A549 (cell line): ENCODE data around the gene HGFAC. TPM values are rescaled to one million over a fixed set of nuclear protein-coding genes. Genes with fewer than 3 reads are reported as not detected.

Experiments used
- ATAC-seq, 2 experiments: fragments of 200-7000 bp in 1 of 2; fragments of >200 bp in 1 of 2; cut with Nextera tagmentation in 1 of 2; cut with Tn5 transposase in 1 of 2; 3 replicates each; pipeline versions ENCODE4 v1.8.0 to v1.9.1; 2018 to 2020; ENCODE audit warnings: mild to moderate bottlenecking in 1 of 2, moderate library complexity in 1 of 2
- CTCF ChIA-PET: fragments of 300-600 bp; sonication (Branson Sonifier 250); formaldehyde crosslinking; extraction: SDS; loops from one replicate; lab custom pipeline; 2021; ENCODE audit warnings: antibody characterized with exemption, inconsistent platforms; lab: Yijun Ruan, JAX
- POLR2A ChIA-PET: fragments of 350-600 bp; formaldehyde crosslinking; extraction: SDS; loops from one replicate; lab custom pipeline; 2021; ENCODE audit warnings: antibody characterized with exemption, inconsistent platforms; lab: Yijun Ruan, JAX
- DNase-seq, 2 experiments: peaks; one replicate each; pipeline versions ENCODE4 v3.0.0 to v3.0.0-alpha.2; 2011 to 2016; ENCODE audit warnings: low read depth in 1 of 2, low spot score in 1 of 2
- FAIRE-seq: peaks from 2 replicates; lab custom pipeline; 2011; peaks lifted over from hg19 to GRCh38; lab: Jason Lieb, UNC
- H3K27ac ChIP-seq, 2 experiments: fragments of >200 bp; sonication (Bioruptor Twin); formaldehyde crosslinking; 3 replicates each; pipeline ENCODE4 v1.5.1; 2016 to 2017
- H3K4me1 ChIP-seq: fragments of >200 bp; sonication (Bioruptor Twin); formaldehyde crosslinking; 3 replicates; pipeline ENCODE4 v1.6.1; 2016
- H3K4me2 ChIP-seq: fragments of >200 bp; sonication (Bioruptor Twin); formaldehyde crosslinking; 3 replicates; pipeline ENCODE4 v1.6.1; 2016
- H3K4me3 ChIP-seq: fragments of >200 bp; sonication (Bioruptor Twin); formaldehyde crosslinking; 3 replicates; pipeline ENCODE4 v1.5.1; 2016
- H3K9me3 ChIP-seq: fragments of >200 bp; sonication (Bioruptor Twin); formaldehyde crosslinking; 3 replicates; pipeline ENCODE4 v1.6.1; 2016
- BCL3 ChIP-seq: fragments of >200 bp; sonication (Bioruptor Twin); formaldehyde crosslinking; IDR thresholded peaks from 3 replicates; pipeline ENCODE4 v1.6.1; 2016
- CEBPB ChIP-seq, 2 experiments: fragments of >200 bp in 1 of 2; sonication (Bioruptor Twin) in 1 of 2; formaldehyde crosslinking in 1 of 2; IDR thresholded peaks; 2 replicates each; pipeline ENCODE4 v1.6.1; 2012 to 2016
- EHMT2 ChIP-seq: fragments of 200-600 bp; sonication (generic); IDR thresholded peaks from 2 replicates; pipeline ENCODE4 v1.6.1; 2016; ENCODE audit warnings: antibody characterized with exemption, low read depth, mild to moderate bottlenecking, moderate library complexity
- ESRRA ChIP-seq: fragments of 150-350 bp; IDR thresholded peaks from 2 replicates; pipeline ENCODE4 v1.6.1; 2014; ENCODE audit warnings: mild to moderate bottlenecking, low read length, borderline replicate concordance
- FOSL2 ChIP-seq, 2 experiments: fragments of 450-650 bp in 1 of 2; fragments of >200 bp in 1 of 2; sonication (Bioruptor Twin) in 1 of 2; formaldehyde crosslinking; IDR thresholded peaks; 2 replicates each; pipeline versions ENCODE4 v1.5.0 to v1.6.1; 2016 to 2020; ENCODE audit warnings: mild to moderate bottlenecking in 1 of 2, moderate library complexity in 1 of 2
- HDAC2 ChIP-seq: fragments of 200-600 bp; sonication (generic); IDR thresholded peaks from 2 replicates; pipeline ENCODE4 v1.6.1; 2016
- HEYL ChIP-seq: fragments of 250-450 bp; sonication (Bioruptor Pico); IDR thresholded peaks from 2 replicates; pipeline ENCODE4 v1.8.0; 2021; ENCODE audit warnings: mild to moderate bottlenecking, moderate library complexity
- HOXB13 ChIP-seq: fragments of 250-450 bp; sonication (Bioruptor Pico); IDR thresholded peaks from 2 replicates; pipeline ENCODE4 v1.5.0; 2020; ENCODE audit warnings: low read depth, mild to moderate bottlenecking, moderate library complexity
- JUN ChIP-seq, 2 experiments: fragments of >200 bp; sonication (Bioruptor Twin); formaldehyde crosslinking; IDR thresholded peaks; 2 replicates in 1 of 2; 3 replicates in 1 of 2; pipeline ENCODE4 v1.6.1; 2016 to 2017
- KDM5A ChIP-seq: fragments of 200-600 bp; sonication (generic); IDR thresholded peaks from 2 replicates; pipeline ENCODE4 v1.6.1; 2016; ENCODE audit warnings: antibody characterized with exemption, mild to moderate bottlenecking
- MYC ChIP-seq: IDR thresholded peaks from 2 replicates; pipeline ENCODE4 v1.6.1; 2012; ENCODE audit warnings: mild to moderate bottlenecking, inconsistent platforms, low read length, improper control_type of control experiment, borderline replicate concordance
- NR3C1 ChIP-seq: fragments of >200 bp; sonication (Bioruptor Twin); formaldehyde crosslinking; IDR thresholded peaks from 3 replicates; pipeline ENCODE4 v1.6.1; 2017
- POLR2A ChIP-seq: IDR thresholded peaks from 2 replicates; pipeline ENCODE4 v1.6.1; 2012; ENCODE audit warnings: mild to moderate bottlenecking, low read length
- RAD21 ChIP-seq, 2 experiments: fragments of >200 bp in 1 of 2; sonication (Bioruptor Twin) in 1 of 2; formaldehyde crosslinking in 1 of 2; IDR thresholded peaks in 1 of 2; conservative IDR thresholded peaks in 1 of 2; 2 replicates in 1 of 2; 3 replicates in 1 of 2; pipeline ENCODE4 v1.6.1; 2012 to 2018; ENCODE audit warnings: inconsistent platforms in 1 of 2
- RCOR1 ChIP-seq: fragments of 150-350 bp; IDR thresholded peaks from 2 replicates; pipeline ENCODE4 v1.6.1; 2014; ENCODE audit warnings: antibody characterized with exemption, low read length, low read depth
- RNF2 ChIP-seq: fragments of 200-600 bp; sonication (generic); IDR thresholded peaks from 2 replicates; pipeline ENCODE4 v1.6.1; 2016; ENCODE audit warnings: low read depth, mild to moderate bottlenecking, antibody characterized with exemption, moderate library complexity, borderline replicate concordance
- TFCP2L1 ChIP-seq: fragments of 250-450 bp; sonication (Bioruptor Pico); IDR thresholded peaks from 2 replicates; pipeline ENCODE4 v1.5.0; 2021; ENCODE audit warnings: mild to moderate bottlenecking
- USF2 ChIP-seq: fragments of 450-650 bp; IDR thresholded peaks from 2 replicates; pipeline ENCODE4 v1.6.1; 2014; ENCODE audit warnings: antibody characterized with exemption
- ZFP36 ChIP-seq: fragments of 450-650 bp; IDR thresholded peaks from 2 replicates; pipeline ENCODE4 v1.6.1; 2014; ENCODE audit warnings: borderline replicate concordance; ENCODE audit not compliant: partially characterized antibody
- WGBS: methylation state at CpG from one replicate; pipeline ENCODE4 v1.1.6; 2017; ENCODE audit errors: missing lambda C conversion rate; 5-methylcytosine and 5-hydroxymethylcytosine counted together
- polyA plus RNA-seq, 4 experiments: library from polyadenylated mRNA; depleted of rRNA in 3 of 4; stranded (reverse); fragments of >200 nt; fragmentation: RNase III in 1 of 4; extraction: RNeasy Plus Mini Kit Qiagen cat#74134 plus additional on column Dnase treatment in 1 of 4; gene quantifications; 2 replicates in 3 of 4; 3 replicates in 1 of 4; pipeline ENCODE4 v1.2.3, GENCODE V29; 2011 to 2017
- TF ChIP-seq, protein P1 (sequence below): fragments of 200-600 bp; sonication (generic); IDR thresholded peaks from 2 replicates; pipeline ENCODE4 v1.6.1; 2016; ENCODE audit warnings: antibody characterized with exemption, mild to moderate bottlenecking, moderate library complexity
- TF ChIP-seq, protein P2 (sequence below): IDR thresholded peaks from 2 replicates; pipeline ENCODE4 v1.6.1; 2012

Gene HGFAC
- polyA plus RNA-seq, 2 of the 4 experiments (the other 2 are of a cell fraction), result 0.25 TPM; not detected in 1

GRCh38 chr4:3433138-3433869 is 8.5 kb upstream of the HGFAC start (continued):
- TF ChIP-seq, protein P1, sequence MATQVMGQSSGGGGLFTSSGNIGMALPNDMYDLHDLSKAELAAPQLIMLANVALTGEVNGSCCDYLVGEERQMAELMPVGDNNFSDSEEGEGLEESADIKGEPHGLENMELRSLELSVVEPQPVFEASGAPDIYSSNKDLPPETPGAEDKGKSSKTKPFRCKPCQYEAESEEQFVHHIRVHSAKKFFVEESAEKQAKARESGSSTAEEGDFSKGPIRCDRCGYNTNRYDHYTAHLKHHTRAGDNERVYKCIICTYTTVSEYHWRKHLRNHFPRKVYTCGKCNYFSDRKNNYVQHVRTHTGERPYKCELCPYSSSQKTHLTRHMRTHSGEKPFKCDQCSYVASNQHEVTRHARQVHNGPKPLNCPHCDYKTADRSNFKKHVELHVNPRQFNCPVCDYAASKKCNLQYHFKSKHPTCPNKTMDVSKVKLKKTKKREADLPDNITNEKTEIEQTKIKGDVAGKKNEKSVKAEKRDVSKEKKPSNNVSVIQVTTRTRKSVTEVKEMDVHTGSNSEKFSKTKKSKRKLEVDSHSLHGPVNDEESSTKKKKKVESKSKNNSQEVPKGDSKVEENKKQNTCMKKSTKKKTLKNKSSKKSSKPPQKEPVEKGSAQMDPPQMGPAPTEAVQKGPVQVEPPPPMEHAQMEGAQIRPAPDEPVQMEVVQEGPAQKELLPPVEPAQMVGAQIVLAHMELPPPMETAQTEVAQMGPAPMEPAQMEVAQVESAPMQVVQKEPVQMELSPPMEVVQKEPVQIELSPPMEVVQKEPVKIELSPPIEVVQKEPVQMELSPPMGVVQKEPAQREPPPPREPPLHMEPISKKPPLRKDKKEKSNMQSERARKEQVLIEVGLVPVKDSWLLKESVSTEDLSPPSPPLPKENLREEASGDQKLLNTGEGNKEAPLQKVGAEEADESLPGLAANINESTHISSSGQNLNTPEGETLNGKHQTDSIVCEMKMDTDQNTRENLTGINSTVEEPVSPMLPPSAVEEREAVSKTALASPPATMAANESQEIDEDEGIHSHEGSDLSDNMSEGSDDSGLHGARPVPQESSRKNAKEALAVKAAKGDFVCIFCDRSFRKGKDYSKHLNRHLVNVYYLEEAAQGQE, result no peak
- TF ChIP-seq USF2 (no peak), HEYL (CRISPR knock-in tag) (no peak), FOSL2 (IDR thresholded peaks at IDR 0.05) (no peak), FOSL2 (CRISPR knock-in tag; IDR thresholded peaks at IDR 0.05) (no peak)

- no peaks in the 10 kb centered on the region for H3K9me3 ChIP-seq
- 90% methylated on average over 7 of the region's 16 CpGs for WGBS
- no peak for DNase-seq
- POLR2A ChIA-PET, result no interaction called here
- TF ChIP-seq HOXB13 (no peak), TFCP2L1 (no peak), ZFP36 (no peak), POLR2A (no peak), RAD21 (conservative IDR thresholded peaks at IDR 0.05 in 1 of 2, IDR thresholded peaks at IDR 0.05 in 1 of 2) (no peak)
- TF ChIP-seq, protein P2, sequence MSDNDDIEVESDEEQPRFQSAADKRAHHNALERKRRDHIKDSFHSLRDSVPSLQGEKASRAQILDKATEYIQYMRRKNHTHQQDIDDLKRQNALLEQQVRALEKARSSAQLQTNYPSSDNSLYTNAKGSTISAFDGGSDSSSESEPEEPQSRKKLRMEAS, result no peak
- TF ChIP-seq, all 56 proteins: peak for 0
- H3K27ac ChIP-seq, result peak overlapping the region; percentile 98 to 99; a peak in 4 of 6 replicates
- CTCF ChIA-PET, result interaction anchor here (1.6 to 1.7 kb wide), 4 partner anchors 8 to 89 kb away, joined by 4 to 8 read pairs (median 5); no protein-coding TSS in a partner anchor
- peaks cover 20% of the 10 kb centered on the region for H3K4me1 ChIP-seq
- ATAC-seq (no peak), FAIRE-seq (no peak)
- H3K4me3 ChIP-seq, result no peak overlapping the region
- H3K4me2 ChIP-seq, result no peak overlapping the region
Measured at GRCh38 chr4:3434881-3435685, 6.7 kb upstream of the HGFAC start.

DNA sequence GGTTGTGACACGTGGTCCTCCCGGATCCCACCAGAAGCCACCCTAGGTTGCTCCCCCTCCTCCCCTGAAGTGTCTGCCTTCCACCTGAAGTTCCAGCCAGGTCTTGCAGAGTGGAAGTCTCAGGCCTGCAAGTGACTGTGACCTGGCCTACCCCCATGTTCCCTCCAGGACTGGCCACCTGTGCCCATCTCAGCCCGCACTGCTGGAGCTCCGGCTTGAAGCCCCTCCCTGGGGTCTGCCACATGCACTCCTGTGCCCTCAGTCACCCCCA is 6.1 kb upstream of the HGFAC start:
- 90% methylated on average over 4 of the region's 4 CpGs for WGBS
- no peaks in the 10 kb centered on the region for H3K9me3 ChIP-seq
- CTCF ChIA-PET, result interaction anchor here (1.6 kb wide), 2 partner anchors 9 to 89 kb away, joined by 4 to 8 read pairs; no protein-coding TSS in a partner anchor
- no peak for TF ChIP-seq MYC
- TF ChIP-seq KDM5A, result no peak
- TF ChIP-seq HDAC2, result no peak
- no peak for TF ChIP-seq HEYL (CRISPR knock-in tag)
- no peak for TF ChIP-seq HOXB13
- no peak for TF ChIP-seq RNF2
- no peak for TF ChIP-seq EHMT2
- TF ChIP-seq NR3C1, result no peak
- TF ChIP-seq POLR2A, result no peak
- TF ChIP-seq CEBPB (IDR thresholded peaks at IDR 0.05), result no peak
- no peak for TF ChIP-seq RCOR1
- TF ChIP-seq ESRRA, result no peak
- no peak for TF ChIP-seq BCL3
- TF ChIP-seq, protein P1, result no peak
- no peak for TF ChIP-seq JUN (IDR thresholded peaks at IDR 0.05)
- no peak for TF ChIP-seq ZFP36
- no peak for TF ChIP-seq USF2

More for the DNA sequence above, 6.1 kb upstream of the HGFAC start:
- POLR2A ChIA-PET, result no interaction called here
- H3K27ac ChIP-seq, result peak overlapping the region; percentile 98 to 99
- H3K4me3 ChIP-seq, result no peak overlapping the region
- DNase-seq (no peak), ATAC-seq (no peak), FAIRE-seq (no peak)
- H3K4me2 ChIP-seq, result no peak overlapping the region
- peaks cover 22% of the 10 kb centered on the region for H3K4me1 ChIP-seq
